ENCODE measurements around the gene OPCML.

- TF ChIP-seq EZH2 (IDR thresholded peaks at IDR 0.05; ENCODE audit: borderline replicate concordance, low read length): no peak
- TF ChIP-seq CTCF (conservative IDR thresholded peaks at IDR 0.05 in 1 of 2, IDR thresholded peaks at IDR 0.05 in 1 of 2; ENCODE audit: extremely low read depth in 1 of 2, insufficient read depth in 1 of 2, low read depth in 1 of 2, low read length in 2 of 2): no peak
These were observed 22.2 kb downstream of the OPCML start for GRCh38 chr11:133509924-133510697.

Data from mammary epithelial cell (primary cell).